ENCODE data around the gene AOC2.

The AOC2 gene

GRCh38 chr17:42798383-42799380 is 45.7 kb upstream of the AOC2 start, which contains the start of the genes CNTD1 and COA3:
CNTD1 (plus strand) TSS chr17:42798861; CDS start chr17:42799068, 207 bp downstream.
COA3 (minus strand) TSS chr17:42798704; CDS start chr17:42798681, 23 bp downstream.
- H3K27ac ChIP-seq, result peak within 1 kb of the TSS; percentile 77; the same call in 1 of the 2 replicates
- TF ChIP-seq CTCF (conservative IDR thresholded peaks at IDR 0.05), result no peak

GRCh38 chr17:42803074-42803883 is 41.1 kb upstream of the AOC2 start:
- H3K27ac ChIP-seq, result peak overlapping the region; percentile 91
- no peak for TF ChIP-seq CTCF (conservative IDR thresholded peaks at IDR 0.05)

- TF ChIP-seq CTCF (conservative IDR thresholded peaks at IDR 0.05), result no peak
- peak overlapping the region; percentile 91 for H3K27ac ChIP-seq
These were observed 39.4 kb upstream of the AOC2 start for GRCh38 chr17:42804918-42805367.

- no peak for TF ChIP-seq CTCF (conservative IDR thresholded peaks at IDR 0.05)
- peak overlapping the region; percentile 91 for H3K27ac ChIP-seq
These were observed 38.1 kb upstream of the AOC2 start for GRCh38 chr17:42806249-42806648.

- no peak overlapping the region for H3K27ac ChIP-seq
- TF ChIP-seq CTCF (conservative IDR thresholded peaks at IDR 0.05), result no peak
These were observed 35.1 kb upstream of the AOC2 start for GRCh38 chr17:42809250-42809649.

GRCh38 chr17:42814633-42815399 is 29.6 kb upstream of the AOC2 start:
- H3K27ac ChIP-seq, result no peak overlapping the region
- no peak for TF ChIP-seq CTCF (conservative IDR thresholded peaks at IDR 0.05)

Data from VCaP (cell line).